Stimulated activated CD8-positive, alpha-beta memory T cell treated with anti-CD3 and anti-CD28 coated beads, Interleukin-2, amount 100 ng/mL, for 48 hours (primary cell): ENCODE results near the gene SDK1.
"Not testable (repeated sequence)": the region's sequence is repeated elsewhere in the genome, so short reads cannot be mapped to it uniquely, and the experiment has no call there.

ENCODE experiments used
- DNase-seq, 2 donors: peaks; one replicate each; pipeline ENCODE4 v3.0.0-alpha.2; 2020; ENCODE audit warnings: low read depth in 2 of 2

SDK1 gene

GRCh38 chr7:3922175-3922635, 621.2 kb downstream of the SDK1 start:
- DNase-seq: no peak

- DNase-seq: no peak
These were observed 622.4 kb downstream of the SDK1 start for GRCh38 chr7:3923307-3923918.

- no peak for DNase-seq
These were observed 623.2 kb downstream of the SDK1 start for GRCh38 chr7:3924277-3924676.

- DNase-seq: no peak
These were observed 626.5 kb downstream of the SDK1 start for GRCh38 chr7:3927446-3928110.

- DNase-seq: no peak
These were observed 627.9 kb downstream of the SDK1 start for GRCh38 chr7:3928727-3929515.

- no peak for DNase-seq
These were observed 630.8 kb downstream of the SDK1 start for GRCh38 chr7:3931843-3932242.

- no peak for DNase-seq
These were observed 636.1 kb downstream of the SDK1 start for GRCh38 chr7:3937146-3937545.

- no peak for DNase-seq
These were observed 636.6 kb downstream of the SDK1 start for GRCh38 chr7:3937605-3938004.

GRCh38 chr7:3941706-3942105, 640.7 kb downstream of the SDK1 start:
- DNase-seq: not testable (repeated sequence)

- DNase-seq: no peak
These were observed 641.2 kb downstream of the SDK1 start for GRCh38 chr7:3942276-3942675.

GRCh38 chr7:3942816-3943745, 642.0 kb downstream of the SDK1 start:
- no peak for DNase-seq

- DNase-seq: no peak
These were observed 642.9 kb downstream of the SDK1 start for GRCh38 chr7:3943779-3944520.

- DNase-seq: no peak
These were observed 648.2 kb downstream of the SDK1 start for GRCh38 chr7:3949242-3949640.

GRCh38 chr7:3950249-3950648, 649.2 kb downstream of the SDK1 start:
- no peak for DNase-seq

- no peak for DNase-seq
These were observed 650.4 kb downstream of the SDK1 start for GRCh38 chr7:3951316-3952055.

- no peak for DNase-seq
These were observed 652.1 kb downstream of the SDK1 start for GRCh38 chr7:3953133-3953532.

- DNase-seq: no peak
These were observed 652.9 kb downstream of the SDK1 start for GRCh38 chr7:3953946-3954345.

GRCh38 chr7:3955026-3955425, 654.0 kb downstream of the SDK1 start:
- no peak for DNase-seq

- no peak for DNase-seq
These were observed 655.0 kb downstream of the SDK1 start for GRCh38 chr7:3955751-3956696.
